Mesothelial cell of epicardium (in vitro differentiated cells): ENCODE results near the gene CAPZA3. TPM values are rescaled to one million over a fixed set of nuclear protein-coding genes. Genes with fewer than 3 reads are reported as not detected.
"Not testable (repeated sequence)": the region's sequence is repeated elsewhere in the genome, so short reads cannot be mapped to it uniquely, and the experiment has no call there.

Experiments
- DNase-seq, 2 experiments: peaks; one replicate each; pipeline ENCODE4 v3.0.0; 2021; ENCODE audit warnings: low spot score in 2 of 2; ENCODE audit not compliant: unreplicated experiment in 2 of 2
- H3K27ac Mint-ChIP-seq: 2 replicates; pipeline ENCODE4 v1.8.0; 2021; ENCODE audit warnings: mixed read lengths
- H3K27me3 Mint-ChIP-seq: 2 replicates; pipeline ENCODE4 v1.8.0; 2021; ENCODE audit warnings: low read depth, mixed read lengths
- H3K36me3 Mint-ChIP-seq: 2 replicates; pipeline ENCODE4 v1.8.0; 2021; ENCODE audit warnings: mixed read lengths
- H3K4me1 Mint-ChIP-seq: 2 replicates; pipeline ENCODE4 v1.8.0; 2021; ENCODE audit warnings: mixed read lengths
- H3K4me3 Mint-ChIP-seq: 2 replicates; pipeline ENCODE4 v1.8.0; 2021; ENCODE audit warnings: mild to moderate bottlenecking, moderate library complexity, mixed read lengths
- H3K9me3 Mint-ChIP-seq: 2 replicates; pipeline ENCODE4 v1.8.0; 2021; ENCODE audit warnings: mixed read lengths
- total RNA-seq: library from RNA; stranded (reverse); gene quantifications from 3 replicates; pipeline ENCODE4 v1.2.1, GENCODE V29; 2021
- TF ChIP-seq, protein P1 (sequence below): fragments of 200-600 bp; sonication (generic); IDR thresholded peaks from one replicate; pipeline ENCODE4 v1.5.0; 2021; ENCODE audit warnings: antibody characterized with exemption; ENCODE audit not compliant: unreplicated experiment

CAPZA3 gene
- total RNA-seq, 1 donor from 2014 or later, result 0.20 TPM

DNA sequence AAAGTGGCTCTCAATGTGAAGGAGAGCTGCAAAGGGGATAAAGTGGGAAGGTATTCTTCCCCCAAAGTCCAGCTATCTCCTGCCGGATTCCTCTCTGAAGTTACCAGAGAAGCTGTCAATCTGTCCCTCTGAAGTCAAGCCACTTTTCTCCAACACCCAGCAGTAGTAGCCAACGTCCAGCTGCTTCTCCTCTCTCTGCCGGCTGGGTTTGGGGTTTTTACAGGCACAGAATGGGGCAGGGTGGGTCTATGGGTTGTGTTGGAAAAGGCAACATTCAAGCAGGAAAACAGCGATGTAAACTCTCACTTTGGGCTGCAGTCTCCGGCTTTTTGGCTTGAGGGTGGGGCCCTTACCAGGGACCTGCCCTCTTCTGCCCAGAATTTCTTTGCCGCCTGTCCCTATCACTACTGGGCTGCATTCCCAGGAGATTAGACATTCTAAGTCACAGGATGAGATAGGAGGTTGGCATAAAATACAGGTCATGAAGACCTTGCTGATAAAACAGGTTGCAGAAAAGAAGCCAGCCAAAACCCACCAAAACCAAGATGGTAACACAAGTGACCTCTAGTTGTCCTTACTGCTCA is 16.3 kb downstream of the CAPZA3 start:
- DNase-seq, result no peak
- H3K27me3 Mint-ChIP-seq, result no peaks in the 10 kb centered on the region
- H3K36me3 Mint-ChIP-seq, result no peaks in the 10 kb centered on the region
- peaks cover 8% of the 10 kb centered on the region for H3K4me1 Mint-ChIP-seq
- no peak overlapping the region for H3K4me3 Mint-ChIP-seq
- TF ChIP-seq, protein P1, sequence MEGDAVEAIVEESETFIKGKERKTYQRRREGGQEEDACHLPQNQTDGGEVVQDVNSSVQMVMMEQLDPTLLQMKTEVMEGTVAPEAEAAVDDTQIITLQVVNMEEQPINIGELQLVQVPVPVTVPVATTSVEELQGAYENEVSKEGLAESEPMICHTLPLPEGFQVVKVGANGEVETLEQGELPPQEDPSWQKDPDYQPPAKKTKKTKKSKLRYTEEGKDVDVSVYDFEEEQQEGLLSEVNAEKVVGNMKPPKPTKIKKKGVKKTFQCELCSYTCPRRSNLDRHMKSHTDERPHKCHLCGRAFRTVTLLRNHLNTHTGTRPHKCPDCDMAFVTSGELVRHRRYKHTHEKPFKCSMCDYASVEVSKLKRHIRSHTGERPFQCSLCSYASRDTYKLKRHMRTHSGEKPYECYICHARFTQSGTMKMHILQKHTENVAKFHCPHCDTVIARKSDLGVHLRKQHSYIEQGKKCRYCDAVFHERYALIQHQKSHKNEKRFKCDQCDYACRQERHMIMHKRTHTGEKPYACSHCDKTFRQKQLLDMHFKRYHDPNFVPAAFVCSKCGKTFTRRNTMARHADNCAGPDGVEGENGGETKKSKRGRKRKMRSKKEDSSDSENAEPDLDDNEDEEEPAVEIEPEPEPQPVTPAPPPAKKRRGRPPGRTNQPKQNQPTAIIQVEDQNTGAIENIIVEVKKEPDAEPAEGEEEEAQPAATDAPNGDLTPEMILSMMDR, result no peak
- H3K9me3 Mint-ChIP-seq, result no peaks in the 10 kb centered on the region
- H3K27ac Mint-ChIP-seq, result no peak overlapping the region

DNA sequence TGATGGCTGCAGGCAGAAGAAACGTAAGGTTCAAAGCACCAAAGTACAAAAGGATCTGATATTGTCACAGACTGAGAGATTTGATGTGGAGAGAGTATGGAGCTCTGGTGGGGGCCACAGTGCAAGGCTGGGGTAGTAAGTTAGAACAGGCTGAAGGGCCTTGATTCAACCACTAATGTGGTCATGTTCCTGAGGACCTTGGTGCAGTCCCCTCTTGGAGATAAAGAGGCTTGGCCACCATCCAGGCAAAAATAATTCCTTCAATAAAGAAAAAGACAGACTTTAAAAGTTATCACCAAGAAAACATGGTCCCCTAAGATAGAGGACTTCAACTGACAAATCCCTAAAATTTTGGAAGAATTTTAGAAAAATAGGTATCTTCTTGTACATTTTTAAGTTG is 17.4 kb downstream of the CAPZA3 start:
- no peak for DNase-seq
- no peaks in the 10 kb centered on the region for H3K27me3 Mint-ChIP-seq
- no peaks in the 10 kb centered on the region for H3K9me3 Mint-ChIP-seq
- H3K36me3 Mint-ChIP-seq, result no peaks in the 10 kb centered on the region
- no peak overlapping the region for H3K4me3 Mint-ChIP-seq
- H3K27ac Mint-ChIP-seq, result no peak overlapping the region
- peaks cover 8% of the 10 kb centered on the region for H3K4me1 Mint-ChIP-seq
- TF ChIP-seq, protein P1, result no peak

- H3K4me3 Mint-ChIP-seq, H3K27me3 Mint-ChIP-seq, DNase-seq, H3K27ac Mint-ChIP-seq, H3K4me1 Mint-ChIP-seq, H3K36me3 Mint-ChIP-seq: not testable (repeated sequence)
- H3K9me3 Mint-ChIP-seq, result peaks cover 49% of the 10 kb centered on the region
Measured at GRCh38 chr12:18766479-18766878, 28.6 kb downstream of the CAPZA3 start.

DNA sequence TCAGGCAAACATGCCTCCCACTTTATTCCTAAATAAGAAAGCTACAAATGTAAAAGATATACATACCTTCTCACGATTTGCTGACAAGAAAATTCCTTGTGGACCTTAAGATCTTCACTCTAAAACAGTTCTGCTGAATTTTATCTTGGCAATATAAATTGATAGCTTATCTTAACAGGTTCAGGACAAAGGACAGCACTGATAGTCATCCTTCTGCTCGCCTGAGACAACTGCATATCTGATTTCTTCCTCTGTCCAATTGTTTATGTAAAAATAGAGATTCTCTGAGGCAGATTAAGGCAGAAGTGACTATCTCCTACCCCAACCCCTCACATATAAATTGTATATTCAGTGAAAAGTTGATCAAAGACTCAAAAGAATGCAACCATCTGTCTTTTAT is 44.9 kb downstream of the CAPZA3 start:
- H3K4me1 Mint-ChIP-seq, result no peaks in the 10 kb centered on the region
- TF ChIP-seq, protein P1, result no peak

DNA sequence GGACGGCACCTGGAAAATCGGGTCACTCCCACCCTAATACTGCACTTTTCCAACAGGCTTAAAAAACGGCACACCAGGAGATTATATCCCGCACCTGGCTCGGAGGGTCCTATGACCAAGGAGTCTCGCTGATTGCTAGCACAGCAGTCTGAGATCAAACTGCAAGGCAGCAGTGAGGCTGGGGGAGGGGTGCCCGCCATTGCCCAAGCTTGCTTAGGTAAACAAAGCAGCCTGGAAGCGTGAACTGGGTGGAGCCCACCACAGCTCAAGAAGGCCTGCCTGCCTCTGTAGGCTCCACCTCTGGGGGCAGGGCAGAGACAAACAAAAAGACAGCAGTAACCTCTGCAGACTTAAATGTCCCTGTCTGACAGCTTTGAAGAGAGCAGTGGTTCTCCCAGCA is 47.5 kb downstream of the CAPZA3 start:
- H3K27me3 Mint-ChIP-seq, H3K27ac Mint-ChIP-seq, H3K36me3 Mint-ChIP-seq, H3K4me3 Mint-ChIP-seq, DNase-seq, H3K4me1 Mint-ChIP-seq: not testable (repeated sequence)
- peaks cover 31% of the 10 kb centered on the region for H3K9me3 Mint-ChIP-seq

More for the DNA sequence above, 44.9 kb downstream of the CAPZA3 start:
- no peak overlapping the region for H3K4me3 Mint-ChIP-seq
- peaks cover 5% of the 10 kb centered on the region for H3K36me3 Mint-ChIP-seq
- H3K27ac Mint-ChIP-seq, result no peak overlapping the region
- H3K27me3 Mint-ChIP-seq, result no peaks in the 10 kb centered on the region
- no peak for DNase-seq
- H3K9me3 Mint-ChIP-seq, result peaks cover 55% of the 10 kb centered on the region

Other genes starting within 250 kb of the CAPZA3 start
- not detected in 3 replicates for gene PLCZ1, start 107 bp upstream of the CAPZA3 start, total RNA-seq